Measurements from ENCODE around the gene CDKN2C. TPM values are rescaled to one million over a fixed set of nuclear protein-coding genes. Genes with fewer than 3 reads are reported as not detected.
A peak's percentile ranks its signal among the peaks of the same experiment; 100 is the strongest.

The CDKN2C gene
- total RNA-seq, 6 experiments from 2014 or later: 1.2 to 6.7 (median 3.1) TPM

DNA sequence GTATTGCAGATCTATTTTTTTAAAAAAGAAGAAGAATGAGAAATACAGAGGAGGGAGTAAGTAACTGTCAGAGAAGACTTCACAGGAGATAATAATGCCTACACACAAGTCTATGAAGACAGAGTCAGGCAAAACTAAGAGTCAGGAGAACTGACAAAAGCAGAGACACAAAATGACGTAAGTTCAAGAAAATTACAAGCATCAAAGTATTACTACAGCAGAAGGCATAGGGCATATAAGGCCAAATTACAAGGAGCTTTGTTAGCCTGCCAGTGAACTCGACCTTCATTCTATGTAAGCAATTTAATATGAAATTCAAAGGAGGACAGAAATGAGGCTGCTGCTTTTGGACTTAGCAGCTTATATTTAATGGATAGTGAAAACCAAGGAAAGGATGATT is 33.7 kb upstream of the CDKN2C start:
- intact Hi-C loops (cut with DNase I): loop anchor here in 1 of 2 donors (10.0 kb wide), 1 partner anchor 98 kb away; no protein-coding TSS in a partner anchor
- no peak overlapping the region for H3K27ac ChIP-seq
- no peaks in the 10 kb centered on the region for H3K36me3 ChIP-seq
- no peak for TF ChIP-seq POLR2A (IDR thresholded peaks at IDR 0.05)
- TF ChIP-seq, protein P1, sequence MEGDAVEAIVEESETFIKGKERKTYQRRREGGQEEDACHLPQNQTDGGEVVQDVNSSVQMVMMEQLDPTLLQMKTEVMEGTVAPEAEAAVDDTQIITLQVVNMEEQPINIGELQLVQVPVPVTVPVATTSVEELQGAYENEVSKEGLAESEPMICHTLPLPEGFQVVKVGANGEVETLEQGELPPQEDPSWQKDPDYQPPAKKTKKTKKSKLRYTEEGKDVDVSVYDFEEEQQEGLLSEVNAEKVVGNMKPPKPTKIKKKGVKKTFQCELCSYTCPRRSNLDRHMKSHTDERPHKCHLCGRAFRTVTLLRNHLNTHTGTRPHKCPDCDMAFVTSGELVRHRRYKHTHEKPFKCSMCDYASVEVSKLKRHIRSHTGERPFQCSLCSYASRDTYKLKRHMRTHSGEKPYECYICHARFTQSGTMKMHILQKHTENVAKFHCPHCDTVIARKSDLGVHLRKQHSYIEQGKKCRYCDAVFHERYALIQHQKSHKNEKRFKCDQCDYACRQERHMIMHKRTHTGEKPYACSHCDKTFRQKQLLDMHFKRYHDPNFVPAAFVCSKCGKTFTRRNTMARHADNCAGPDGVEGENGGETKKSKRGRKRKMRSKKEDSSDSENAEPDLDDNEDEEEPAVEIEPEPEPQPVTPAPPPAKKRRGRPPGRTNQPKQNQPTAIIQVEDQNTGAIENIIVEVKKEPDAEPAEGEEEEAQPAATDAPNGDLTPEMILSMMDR (IDR thresholded peaks at IDR 0.05): no peak
- no peak for DNase-seq
- H3K27me3 ChIP-seq: no peaks in the 10 kb centered on the region
- no peaks in the 10 kb centered on the region for H3K4me1 ChIP-seq
- H3K9me3 ChIP-seq: no peaks in the 10 kb centered on the region
- 63% methylated on average over 2 of the region's 2 CpGs for WGBS (ENCODE audit: insufficient coverage, low coverage, low lambda C conversion rate, missing lambda C conversion rate)
- H3K4me3 ChIP-seq: no peak overlapping the region
- ATAC-seq: no peak

DNA sequence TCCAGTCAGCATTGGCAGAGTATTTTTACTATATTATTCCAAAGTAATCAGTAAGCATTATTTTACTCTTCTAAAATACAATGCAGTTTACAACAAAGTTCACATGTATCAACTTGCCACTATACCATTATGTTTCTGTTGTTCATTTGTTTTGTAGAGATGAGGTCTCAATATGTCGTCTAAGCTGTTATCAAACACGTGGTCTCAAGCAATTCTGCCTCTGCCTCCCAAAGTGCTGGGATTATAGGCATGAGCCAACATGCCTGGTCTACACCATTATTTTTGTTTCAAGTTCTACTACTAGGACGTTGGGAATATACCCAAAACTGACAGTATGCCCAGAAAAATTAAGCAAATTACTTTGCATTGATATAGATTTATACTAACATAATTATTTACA is 29.8 kb upstream of the CDKN2C start:
- intact Hi-C loops (cut with DNase I): no loop called here
- 88% methylated on average over 3 of the region's 3 CpGs for WGBS (ENCODE audit: insufficient coverage, low coverage, low lambda C conversion rate, missing lambda C conversion rate)
- Histone ChIP-seq H3K36me3 (no peaks in the 10 kb centered on the region), H3K27ac (no peak overlapping the region), H3K27me3 (no peaks in the 10 kb centered on the region), H3K4me3 (no peak overlapping the region), H3K9me3 (no peaks in the 10 kb centered on the region), H3K4me1 (no peaks in the 10 kb centered on the region)
- DNase-seq (no peak), ATAC-seq (no peak)
- TF ChIP-seq POLR2A (IDR thresholded peaks at IDR 0.05): no peak
- TF ChIP-seq, protein P1 (IDR thresholded peaks at IDR 0.05): no peak

DNA sequence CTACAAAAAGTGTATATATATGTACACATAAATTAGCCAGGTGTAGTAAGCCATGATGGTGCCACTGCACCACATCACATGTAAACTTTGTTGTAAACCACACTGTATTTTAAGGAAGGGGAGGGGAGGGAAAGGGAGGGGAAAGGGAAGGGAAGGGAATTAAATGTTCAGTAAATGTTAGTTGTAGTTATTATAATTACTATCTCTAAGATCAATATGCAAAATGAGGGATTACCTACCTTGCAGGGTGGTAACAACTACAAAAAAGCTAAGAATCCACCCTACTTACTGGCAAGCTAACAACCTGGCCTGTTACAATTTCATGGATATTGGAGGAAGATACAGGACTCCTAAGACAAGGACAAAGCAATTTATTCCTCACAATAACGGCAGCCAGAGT is 27.7 kb upstream of the CDKN2C start:
- no peak for TF ChIP-seq POLR2A (IDR thresholded peaks at IDR 0.05)
- TF ChIP-seq, protein P1 (IDR thresholded peaks at IDR 0.05): no peak
- intact Hi-C loops (cut with DNase I): no loop called here
- H3K27ac ChIP-seq: no peak overlapping the region
- WGBS (ENCODE audit: insufficient coverage, low coverage, low lambda C conversion rate, missing lambda C conversion rate): 100% methylated on average over 1 of the region's 1 CpG
- no peaks in the 10 kb centered on the region for H3K36me3 ChIP-seq
- ATAC-seq (no peak), DNase-seq (no peak)
- H3K4me1 ChIP-seq: no peaks in the 10 kb centered on the region
- no peaks in the 10 kb centered on the region for H3K27me3 ChIP-seq
- H3K4me3 ChIP-seq: no peak overlapping the region
- no peaks in the 10 kb centered on the region for H3K9me3 ChIP-seq

DNA sequence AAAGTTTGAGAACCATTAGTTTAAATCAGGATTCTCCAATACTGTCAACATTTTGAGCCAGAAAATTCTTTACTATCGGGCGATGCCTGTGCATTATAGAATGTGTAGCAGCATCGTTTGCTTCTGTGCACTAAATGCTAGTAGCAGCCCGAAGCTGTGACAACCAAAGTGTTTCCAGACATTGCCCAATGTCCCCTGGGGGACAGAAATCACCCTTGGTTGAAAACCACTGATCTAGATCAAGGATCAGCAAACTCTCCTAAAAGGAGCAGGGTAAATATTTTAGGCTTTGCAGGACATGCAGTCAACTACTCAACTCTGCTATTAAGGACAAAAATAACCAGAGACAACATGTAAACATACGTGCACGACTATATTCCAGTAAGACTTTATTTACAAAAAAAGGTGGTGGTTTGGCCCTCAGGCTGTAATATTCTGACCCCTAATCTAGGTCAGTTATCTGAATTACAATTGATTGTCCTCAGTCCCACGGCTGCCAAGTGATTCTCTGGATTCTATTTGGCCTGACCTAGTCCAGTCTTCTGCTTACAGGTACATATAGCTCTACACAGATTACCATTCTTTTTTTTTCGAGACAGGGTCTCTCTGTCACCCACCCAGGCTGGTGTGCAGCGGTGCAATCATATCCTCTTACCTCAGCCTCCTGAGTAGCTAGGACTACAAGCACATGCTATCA is 20.6 kb upstream of the CDKN2C start:
- peaks cover 0 to 25% (median 11%) of the 10 kb centered on the region in 4 donors for H3K4me1 ChIP-seq
- no peaks in the 10 kb centered on the region for H3K27me3 ChIP-seq
- no peaks in the 10 kb centered on the region for H3K36me3 ChIP-seq
- H3K27ac ChIP-seq: no peak overlapping the region
- H3K4me3 ChIP-seq: no peak overlapping the region
- intact Hi-C loops (cut with DNase I): no loop called here
- no peaks in the 10 kb centered on the region for H3K9me3 ChIP-seq
- TF ChIP-seq, protein P1 (IDR thresholded peaks at IDR 0.05): no peak
- TF ChIP-seq POLR2A (IDR thresholded peaks at IDR 0.05): no peak
- DNase-seq (no peak), ATAC-seq (peak; percentile 60 to 80 (median 74))
- 53% methylated on average over 7 of the region's 9 CpGs for WGBS (ENCODE audit: insufficient coverage, low coverage, low lambda C conversion rate, missing lambda C conversion rate)

Data from right lobe of liver (tissue), 6 donors.